Fibroblast of skin of scalp (primary cell): ENCODE measurements around the gene GMDS.
"Not testable (repeated sequence)": the region's sequence is repeated elsewhere in the genome, so short reads cannot be mapped to it uniquely, and the experiment has no call there.

Source experiments
- DNase-seq: peaks from one replicate; pipeline ENCODE4 v3.0.0-alpha.2; 2013

GMDS gene

GRCh38 chr6:1765160-1765903 lies 480.1 kb downstream of the GMDS start:
- DNase-seq, result no peak

- DNase-seq, result no peak
These were observed 480.9 kb downstream of the GMDS start for GRCh38 chr6:1764397-1764987.

- DNase-seq, result no peak
These were observed 482.0 kb downstream of the GMDS start for GRCh38 chr6:1763404-1763803.

GRCh38 chr6:1762203-1762602 lies 483.2 kb downstream of the GMDS start:
- no peak for DNase-seq

- no peak for DNase-seq
These were observed 483.9 kb downstream of the GMDS start for GRCh38 chr6:1761477-1761877.

GRCh38 chr6:1760876-1761275 lies 484.5 kb downstream of the GMDS start:
- DNase-seq, result no peak

GRCh38 chr6:1759870-1760269 lies 485.5 kb downstream of the GMDS start:
- no peak for DNase-seq

- DNase-seq, result peak; percentile 33
These were observed 487.2 kb downstream of the GMDS start for GRCh38 chr6:1758076-1758679.

- no peak for DNase-seq
These were observed 488.3 kb downstream of the GMDS start for GRCh38 chr6:1757131-1757530.

- no peak for DNase-seq
These were observed 488.8 kb downstream of the GMDS start for GRCh38 chr6:1756472-1757129.

GRCh38 chr6:1751063-1751462 lies 494.3 kb downstream of the GMDS start:
- not testable (repeated sequence) for DNase-seq

GRCh38 chr6:1749041-1749440 lies 496.4 kb downstream of the GMDS start:
- DNase-seq, result no peak

- no peak for DNase-seq
These were observed 497.9 kb downstream of the GMDS start for GRCh38 chr6:1747531-1747930.

GRCh38 chr6:1747003-1747402 lies 498.4 kb downstream of the GMDS start:
- no peak for DNase-seq

- DNase-seq, result no peak
These were observed 499.6 kb downstream of the GMDS start for GRCh38 chr6:1745814-1746213.

GRCh38 chr6:1744543-1744942 lies 500.9 kb downstream of the GMDS start:
- DNase-seq, result no peak

GRCh38 chr6:1739680-1740079 lies 505.7 kb downstream of the GMDS start:
- no peak for DNase-seq

GRCh38 chr6:1739220-1739619 lies 506.2 kb downstream of the GMDS start:
- DNase-seq, result no peak

GRCh38 chr6:1738558-1739081 lies 506.8 kb downstream of the GMDS start:
- DNase-seq, result no peak

- no peak for DNase-seq
These were observed 507.7 kb downstream of the GMDS start for GRCh38 chr6:1737463-1738311.

- DNase-seq, result peak; percentile 19
These were observed 508.9 kb downstream of the GMDS start for GRCh38 chr6:1736346-1737105.
